CD8-positive, alpha-beta memory T cell (primary cell): ENCODE measurements around the gene LHPP. TPM values are rescaled to one million over a fixed set of nuclear protein-coding genes. Genes with fewer than 3 reads are reported as not detected.
A peak's percentile ranks its signal among the peaks of the same experiment; 100 is the strongest.

ENCODE experiments used
- CTCF ChIA-PET: fragments of 350-600 bp; sonication (Branson Sonifier 250); formaldehyde crosslinking; loops from one replicate; lab custom pipeline; 2021; ENCODE audit warnings: antibody characterized with exemption; lab: Charles Lee
- POLR2A ChIA-PET: fragments of 350-600 bp; sonication (Branson Sonifier 250); formaldehyde crosslinking; loops from one replicate; lab custom pipeline; 2021; ENCODE audit warnings: antibody characterized with exemption; lab: Charles Lee
- DNase-seq, 5 donors: peaks; one replicate each; pipeline versions ENCODE4 v3.0.0 to v3.0.0-alpha.2; 2020 to 2022; ENCODE audit warnings: mixed read lengths in 1 of 5
- H3K27ac ChIP-seq: one replicate; pipeline ENCODE4 v1.7.0; 2013; ENCODE audit warnings: low read depth, mild to moderate bottlenecking, low read length, moderate library complexity
- H3K27me3 ChIP-seq: 2 replicates; pipeline ENCODE4 v1.7.0; 2013; ENCODE audit warnings: low read length, mild to moderate bottlenecking; ENCODE audit not compliant: insufficient read depth, poor library complexity, severe bottlenecking
- H3K36me3 ChIP-seq: 2 replicates; pipeline ENCODE4 v1.7.0; 2013; ENCODE audit warnings: mild to moderate bottlenecking, low read length, moderate library complexity; ENCODE audit not compliant: insufficient read depth
- H3K4me1 ChIP-seq: 2 replicates; pipeline ENCODE4 v1.7.0; 2013; ENCODE audit warnings: mild to moderate bottlenecking, low read length, moderate library complexity; ENCODE audit not compliant: insufficient read depth
- H3K4me3 ChIP-seq: 2 replicates; pipeline ENCODE4 v1.7.0; 2013; ENCODE audit warnings: mild to moderate bottlenecking, low read length
- H3K9me3 ChIP-seq: 2 replicates; pipeline ENCODE4 v1.7.0; 2013; ENCODE audit warnings: mild to moderate bottlenecking, low read length
- H3K27ac Mint-ChIP-seq, 8 donors: one replicate each; pipeline ENCODE4 v1.8.0; 2020 to 2021; ENCODE audit warnings: mixed read lengths in 8 of 8, mild to moderate bottlenecking in 6 of 8, inconsistent platforms in 3 of 8, moderate library complexity in 3 of 8
- H3K27me3 Mint-ChIP-seq, 2 donors: one replicate each; pipeline ENCODE4 v1.8.0; 2020 to 2021; ENCODE audit warnings: mixed read lengths in 2 of 2, mild to moderate bottlenecking in 1 of 2, moderate library complexity in 1 of 2
- H3K36me3 Mint-ChIP-seq, 3 donors: one replicate each; pipeline ENCODE4 v1.8.0; 2020 to 2021; ENCODE audit warnings: mixed read lengths in 3 of 3, inconsistent platforms in 1 of 3, mild to moderate bottlenecking in 1 of 3
- H3K4me1 Mint-ChIP-seq, 3 donors: one replicate each; pipeline ENCODE4 v1.8.0; 2020 to 2021; ENCODE audit warnings: mixed read lengths in 3 of 3, inconsistent platforms in 1 of 3, mild to moderate bottlenecking in 1 of 3
- H3K4me3 Mint-ChIP-seq, 7 donors: one replicate each; pipeline ENCODE4 v1.8.0; 2020 to 2021; ENCODE audit warnings: mixed read lengths in 7 of 7, mild to moderate bottlenecking in 6 of 7, moderate library complexity in 4 of 7, inconsistent platforms in 2 of 7
- H3K9me3 Mint-ChIP-seq, 5 donors: one replicate each; pipeline ENCODE4 v1.8.0; 2020 to 2022; ENCODE audit warnings: mixed read lengths in 5 of 5, mild to moderate bottlenecking in 3 of 5, moderate library complexity in 2 of 5, inconsistent platforms in 1 of 5
- polyA plus RNA-seq: library from polyadenylated mRNA; unstranded; fragments of 300-500 nt; fragmentation: Illumina TruSeq; gene quantifications from one replicate; pipeline ENCODE4 v1.2.3, GENCODE V29; 2021
- total RNA-seq, 2 experiments: library from RNA; stranded (reverse); gene quantifications; one replicate each; pipeline ENCODE4 v1.2.3, GENCODE V29; 2021

Gene LHPP
- total and polyA plus RNA-seq, 3 experiments from 2014 or later: 5.2 to 19.1 (median 6.3) TPM

GRCh38 chr10:124629842-124630241 lies 168.2 kb downstream of the LHPP start:
- no peaks in the 10 kb centered on the region for H3K36me3 ChIP-seq
- H3K4me3 Mint-ChIP-seq: peak overlapping the region in 2 of 7 donors; percentile 26 to 44
- no peaks in the 10 kb centered on the region for H3K9me3 ChIP-seq
- no peaks in the 10 kb centered on the region for H3K27me3 ChIP-seq
- peaks cover 0 to 20% (median 3%) of the 10 kb centered on the region in 3 donors for H3K36me3 Mint-ChIP-seq
- H3K27me3 Mint-ChIP-seq: no peaks in the 10 kb centered on the region
- POLR2A ChIA-PET: interaction anchor here (0.6 kb wide), 1 partner anchor 14 kb away, joined by 4 read pairs; no protein-coding TSS in a partner anchor
- H3K4me3 ChIP-seq: no peak overlapping the region
- DNase-seq: no peak
- H3K9me3 Mint-ChIP-seq: peaks cover 0 to 2% (median 0%) of the 10 kb centered on the region in 5 donors
- H3K27ac ChIP-seq: no peak overlapping the region
- CTCF ChIA-PET: interaction anchor here (1.1 to 2.3 kb wide), 4 partner anchors 17 to 111 kb away, joined by 3 to 11 read pairs (median 4); no protein-coding TSS in a partner anchor
- H3K4me1 Mint-ChIP-seq: peaks cover 59 to 95% (median 80%) of the 10 kb centered on the region in 3 donors
- peaks cover 64% of the 10 kb centered on the region for H3K4me1 ChIP-seq
- peak overlapping the region in 6 of 8 donors; percentile 47 to 97 (median 88) for H3K27ac Mint-ChIP-seq

- H3K27me3 ChIP-seq: no peaks in the 10 kb centered on the region
- Mint-ChIP-seq H3K9me3 (peaks cover 0 to 2% (median 0%) of the 10 kb centered on the region in 5 donors), H3K4me3 (no peak overlapping the region), H3K4me1 (peaks cover 60 to 92% (median 79%) of the 10 kb centered on the region in 3 donors), H3K36me3 (peaks cover 0 to 15% (median 3%) of the 10 kb centered on the region in 3 donors), H3K27me3 (no peaks in the 10 kb centered on the region), H3K27ac (peak overlapping the region in 6 of 8 donors; percentile 8 to 84 (median 57))
- H3K9me3 ChIP-seq: no peaks in the 10 kb centered on the region
- DNase-seq: no peak
- no peak overlapping the region for H3K27ac ChIP-seq
- ChIA-PET POLR2A (no interaction called here), CTCF (interaction anchor here (1.2 to 2.3 kb wide), 2 partner anchors 88 to 111 kb away, joined by 3 to 11 read pairs; no protein-coding TSS in a partner anchor)
- H3K4me3 ChIP-seq: no peak overlapping the region
- no peaks in the 10 kb centered on the region for H3K36me3 ChIP-seq
- peaks cover 65% of the 10 kb centered on the region for H3K4me1 ChIP-seq
Measured at GRCh38 chr10:124630551-124630950, 168.9 kb downstream of the LHPP start.

DNA sequence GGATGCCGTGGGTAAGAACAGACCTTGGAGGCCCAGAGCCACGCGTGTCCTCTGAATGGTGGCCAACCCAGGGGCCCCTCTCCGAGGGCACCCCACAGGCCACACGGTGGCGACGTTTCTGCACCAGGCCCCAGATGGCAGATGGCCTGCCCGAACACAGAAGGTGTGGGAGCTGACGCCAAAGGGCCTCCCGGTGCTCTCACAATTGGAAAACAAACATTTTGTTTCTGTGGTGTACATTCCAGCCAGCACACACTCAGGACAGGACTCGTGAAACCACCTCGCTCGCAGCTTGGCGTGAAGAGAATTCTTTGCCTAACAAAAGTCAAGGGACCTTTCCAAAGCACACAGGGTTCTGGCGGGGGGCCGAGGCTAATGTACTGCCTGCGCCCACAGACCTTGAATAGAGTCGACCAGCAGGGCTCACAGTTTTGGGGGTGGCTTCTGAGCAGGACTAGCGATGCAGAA lies 170.5 kb downstream of the LHPP start:
- H3K9me3 ChIP-seq: no peaks in the 10 kb centered on the region
- peak in 4 of 5 donors; percentile 26 to 64 (median 32) for DNase-seq
- H3K36me3 Mint-ChIP-seq: peaks cover 0 to 14% (median 3%) of the 10 kb centered on the region in 3 donors
- ChIA-PET POLR2A (interaction anchor here (1.1 kb wide), 1 partner anchor 109 kb away, joined by 3 read pairs; no protein-coding TSS in a partner anchor), CTCF (interaction anchor here (0.9 to 3.7 kb wide), 9 partner anchors 15 to 114 kb away, joined by 3 to 27 read pairs (median 7); no protein-coding TSS in a partner anchor)
- H3K4me1 Mint-ChIP-seq: peaks cover 65 to 94% (median 81%) of the 10 kb centered on the region in 3 donors
- H3K27me3 ChIP-seq: no peaks in the 10 kb centered on the region
- no peak overlapping the region for H3K27ac ChIP-seq
- H3K36me3 ChIP-seq: no peaks in the 10 kb centered on the region
- H3K4me1 ChIP-seq: peaks cover 64% of the 10 kb centered on the region
- H3K4me3 Mint-ChIP-seq: peak overlapping the region in 1 of 7 donors; percentile 13
- peak overlapping the region in 7 of 8 donors; percentile 50 to 94 (median 82) for H3K27ac Mint-ChIP-seq
- H3K4me3 ChIP-seq: no peak overlapping the region
- H3K27me3 Mint-ChIP-seq: no peaks in the 10 kb centered on the region
- H3K9me3 Mint-ChIP-seq: peaks cover 0 to 2% (median 0%) of the 10 kb centered on the region in 5 donors

- peaks cover 0 to 1% of the 10 kb centered on the region in 2 donors for H3K27me3 Mint-ChIP-seq
- H3K36me3 Mint-ChIP-seq: peaks cover 0 to 14% (median 3%) of the 10 kb centered on the region in 3 donors
- peaks cover 0 to 2% (median 0%) of the 10 kb centered on the region in 5 donors for H3K9me3 Mint-ChIP-seq
- DNase-seq: no peak
- Histone ChIP-seq H3K4me3 (no peak overlapping the region), H3K9me3 (no peaks in the 10 kb centered on the region), H3K36me3 (no peaks in the 10 kb centered on the region), H3K4me1 (peaks cover 64% of the 10 kb centered on the region), H3K27ac (no peak overlapping the region), H3K27me3 (no peaks in the 10 kb centered on the region)
- peak overlapping the region in 7 of 8 donors; percentile 54 to 94 (median 82) for H3K27ac Mint-ChIP-seq
- H3K4me1 Mint-ChIP-seq: peaks cover 65 to 94% (median 81%) of the 10 kb centered on the region in 3 donors
- H3K4me3 Mint-ChIP-seq: peak overlapping the region in 1 of 7 donors; percentile 40
- ChIA-PET POLR2A (interaction anchor here (0.7 to 1.1 kb wide), 3 partner anchors 67 to 145 kb away, joined by 3 to 7 read pairs (median 3); no protein-coding TSS in a partner anchor), CTCF (interaction anchor here (0.6 to 3.7 kb wide), 12 partner anchors 15 to 115 kb away, joined by 3 to 27 read pairs (median 4); no protein-coding TSS in a partner anchor)
Measured at GRCh38 chr10:124632566-124632965, 170.9 kb downstream of the LHPP start.

- Histone ChIP-seq H3K9me3 (no peaks in the 10 kb centered on the region), H3K4me1 (peaks cover 65% of the 10 kb centered on the region), H3K4me3 (peak overlapping the region; percentile 23), H3K27ac (no peak overlapping the region), H3K36me3 (no peaks in the 10 kb centered on the region), H3K27me3 (no peaks in the 10 kb centered on the region)
- peaks cover 0 to 2% (median 0%) of the 10 kb centered on the region in 5 donors for H3K9me3 Mint-ChIP-seq
- peaks cover 66 to 96% (median 89%) of the 10 kb centered on the region in 3 donors for H3K4me1 Mint-ChIP-seq
- peak overlapping the region; percentile 83 to 99 (median 94) for H3K27ac Mint-ChIP-seq
- H3K27me3 Mint-ChIP-seq: peaks cover 0 to 1% of the 10 kb centered on the region in 2 donors
- ChIA-PET POLR2A (no interaction called here), CTCF (interaction anchor here (0.6 to 3.4 kb wide), 18 partner anchors 10 to 360 kb away, joined by 3 to 28 read pairs (median 4); no protein-coding TSS in a partner anchor)
- H3K4me3 Mint-ChIP-seq: peak overlapping the region; percentile 27 to 88 (median 78)
- H3K36me3 Mint-ChIP-seq: peaks cover 0 to 21% (median 3%) of the 10 kb centered on the region in 3 donors
- peak in 4 of 5 donors; percentile 10 to 66 (median 46) for DNase-seq
Measured at GRCh38 chr10:124636271-124636995, 174.8 kb downstream of the LHPP start.

- Mint-ChIP-seq H3K4me3 (peak overlapping the region; percentile 27 to 88 (median 78)), H3K36me3 (peaks cover 0 to 29% (median 5%) of the 10 kb centered on the region in 3 donors), H3K9me3 (peaks cover 0 to 2% (median 0%) of the 10 kb centered on the region in 5 donors), H3K27me3 (peaks cover 0 to 1% of the 10 kb centered on the region in 2 donors), H3K27ac (peak overlapping the region; percentile 83 to 99 (median 98)), H3K4me1 (peaks cover 67 to 96% (median 89%) of the 10 kb centered on the region in 3 donors)
- no peak overlapping the region for H3K27ac ChIP-seq
- no peaks in the 10 kb centered on the region for H3K27me3 ChIP-seq
- peak overlapping the region; percentile 23 for H3K4me3 ChIP-seq
- H3K4me1 ChIP-seq: peaks cover 65% of the 10 kb centered on the region
- ChIA-PET POLR2A (no interaction called here), CTCF (interaction anchor here (0.6 to 3.4 kb wide), 19 partner anchors 10 to 359 kb away, joined by 3 to 28 read pairs (median 4); no protein-coding TSS in a partner anchor)
- no peak for DNase-seq
- no peaks in the 10 kb centered on the region for H3K9me3 ChIP-seq
- H3K36me3 ChIP-seq: no peaks in the 10 kb centered on the region
Measured at GRCh38 chr10:124637091-124637700, 175.6 kb downstream of the LHPP start.

DNA sequence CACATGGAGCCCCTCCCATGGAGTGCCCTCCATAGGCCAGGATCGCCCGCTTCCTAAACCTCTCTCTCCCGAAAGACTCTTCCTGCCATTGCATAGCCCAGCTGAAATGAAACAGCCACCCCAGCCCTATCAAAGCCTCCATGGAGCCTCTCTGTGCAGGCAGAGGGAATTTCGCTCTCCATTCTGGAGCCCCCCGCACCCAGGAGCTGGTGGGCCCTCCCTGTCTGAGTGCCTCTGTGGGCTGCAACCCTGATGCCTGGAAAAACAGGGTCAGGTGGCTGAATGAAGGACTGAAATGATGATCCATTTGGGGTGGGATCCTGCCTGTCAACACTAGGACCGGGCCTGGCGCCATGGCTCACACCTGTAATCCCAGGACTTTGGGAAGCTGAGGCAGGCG lies 176.1 kb downstream of the LHPP start:
- H3K27me3 ChIP-seq: no peaks in the 10 kb centered on the region
- peaks cover 0 to 2% (median 0%) of the 10 kb centered on the region in 5 donors for H3K9me3 Mint-ChIP-seq
- H3K27ac ChIP-seq: no peak overlapping the region
- H3K9me3 ChIP-seq: no peaks in the 10 kb centered on the region
- no peaks in the 10 kb centered on the region for H3K36me3 ChIP-seq
- H3K4me3 Mint-ChIP-seq: peak overlapping the region in 6 of 7 donors; percentile 15 to 88 (median 65)
- H3K4me1 Mint-ChIP-seq: peaks cover 69 to 96% (median 89%) of the 10 kb centered on the region in 3 donors
- ChIA-PET CTCF (interaction anchor here (1.1 to 3.4 kb wide), 12 partner anchors 11 to 103 kb away, joined by 3 to 28 read pairs (median 4); no protein-coding TSS in a partner anchor), POLR2A (no interaction called here)
- DNase-seq: no peak
- peaks cover 0 to 34% (median 5%) of the 10 kb centered on the region in 3 donors for H3K36me3 Mint-ChIP-seq
- H3K4me3 ChIP-seq: no peak overlapping the region
- peak overlapping the region; percentile 83 to 99 (median 98) for H3K27ac Mint-ChIP-seq
- H3K4me1 ChIP-seq: peaks cover 65% of the 10 kb centered on the region
- peaks cover 0 to 1% of the 10 kb centered on the region in 2 donors for H3K27me3 Mint-ChIP-seq
